HuH-7 (cell line): ENCODE measurements around the gene B3GALT5.
"Not testable (repeated sequence)": the region's sequence is repeated elsewhere in the genome, so short reads cannot be mapped to it uniquely, and the experiment has no call there.

Experiments
- DNase-seq: peaks from one replicate; pipeline ENCODE4 v3.0.0; 2011; ENCODE audit warnings: low spot score

Gene B3GALT5

DNA sequence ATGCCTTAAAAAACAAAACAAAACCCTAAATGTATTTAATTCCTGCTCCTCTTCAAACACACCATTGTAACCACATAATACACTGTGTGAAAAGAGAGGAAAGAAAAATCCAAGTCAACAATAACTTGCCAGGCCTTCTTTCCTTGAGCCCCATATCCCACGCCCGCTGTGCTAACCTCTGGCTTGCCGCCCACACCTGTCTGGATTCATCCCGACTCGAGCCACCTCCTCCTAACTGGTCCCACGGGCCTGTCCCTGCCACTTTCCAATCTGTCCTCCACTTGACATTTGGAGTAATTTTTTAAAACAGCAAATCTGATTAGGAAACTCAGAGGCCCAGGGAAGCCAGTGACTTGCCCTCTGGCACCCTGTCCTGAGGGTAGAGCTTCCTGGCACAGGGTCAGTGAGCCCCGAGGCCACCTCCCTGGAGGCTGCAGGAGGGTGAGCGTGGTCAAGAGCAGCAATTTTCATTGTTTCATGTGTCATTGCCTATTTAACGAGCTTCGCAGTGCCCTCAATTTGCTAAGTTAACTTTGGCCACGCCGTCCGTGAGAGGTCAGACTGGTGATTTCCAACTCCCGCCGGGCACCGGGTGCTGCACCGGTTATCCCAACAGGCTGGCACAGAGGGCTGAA, 54.1 kb downstream of the B3GALT5 start:
- no peak for DNase-seq

DNA sequence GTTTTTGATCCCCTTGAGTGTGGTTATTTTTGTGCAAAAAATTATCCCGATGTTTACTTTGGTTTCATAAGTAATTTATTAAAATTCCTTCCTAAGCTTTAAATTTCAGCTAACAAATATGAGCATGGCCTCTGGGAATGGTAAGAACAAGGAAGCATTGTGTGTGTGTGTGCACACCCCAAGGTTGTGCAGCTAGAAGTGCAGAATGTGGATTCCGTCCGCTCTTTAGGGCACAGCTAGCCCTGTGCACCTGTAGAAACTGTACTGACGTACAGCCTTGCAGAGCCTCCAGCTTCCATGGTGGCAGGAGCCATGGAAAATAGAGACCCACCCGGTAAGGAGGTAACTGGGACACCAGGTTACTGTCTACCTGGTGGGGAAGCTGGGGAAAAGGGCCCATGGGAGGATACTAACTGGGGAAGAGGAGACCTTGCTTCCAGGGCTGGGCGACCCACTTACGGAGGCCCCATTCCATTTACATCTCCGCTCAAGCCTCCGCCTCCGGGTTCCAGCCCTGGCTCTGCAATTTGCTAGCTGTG, 54.7 kb downstream of the B3GALT5 start:
- no peak for DNase-seq

DNA sequence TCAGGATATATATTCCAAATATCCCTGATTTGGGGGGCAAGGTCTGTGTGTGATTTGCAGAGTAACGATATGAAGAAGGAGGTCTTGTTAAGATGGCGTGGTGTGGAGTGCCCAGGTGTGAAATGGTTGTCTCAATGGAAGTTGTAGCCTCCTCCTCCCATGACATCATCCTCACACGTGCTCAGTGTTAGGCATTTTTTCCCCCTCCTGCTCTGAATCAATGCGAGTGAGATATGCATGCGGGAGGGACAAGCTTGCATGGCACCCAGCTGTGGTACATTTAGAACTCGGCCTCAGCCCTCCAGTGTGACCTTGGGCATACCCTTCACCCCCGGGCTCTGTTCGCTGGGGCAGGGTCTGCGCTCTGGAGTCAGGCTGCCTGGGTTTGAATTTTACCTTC, 55.6 kb downstream of the B3GALT5 start:
- no peak for DNase-seq

- DNase-seq, result no peak
Observed at GRCh38 chr21:39669485-39669884, 56.7 kb downstream of the B3GALT5 start.

- DNase-seq, result no peak
Observed at GRCh38 chr21:39669976-39670661, 57.4 kb downstream of the B3GALT5 start.

GRCh38 chr21:39670701-39671100, 58.0 kb downstream of the B3GALT5 start:
- no peak for DNase-seq

DNA sequence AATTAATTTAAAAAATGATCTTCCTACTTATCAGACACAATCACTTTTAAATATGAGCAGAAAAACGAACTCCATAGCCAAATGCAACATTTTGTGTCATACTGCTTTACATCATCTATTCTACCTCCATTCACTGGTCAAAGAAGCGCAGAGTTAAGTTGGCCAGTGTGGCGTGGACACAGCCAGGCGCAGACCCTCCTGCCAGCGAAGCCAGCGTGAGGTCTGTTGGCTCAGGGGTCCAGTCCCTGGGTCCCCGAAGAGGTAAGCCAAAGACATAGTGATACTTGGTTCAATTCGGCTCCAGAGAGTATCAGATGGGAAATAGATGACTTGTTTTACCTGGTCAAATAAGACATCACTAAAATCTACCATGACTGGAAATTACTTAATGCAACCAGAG, 59.2 kb downstream of the B3GALT5 start:
- no peak for DNase-seq

GRCh38 chr21:39673163-39673562, 60.4 kb downstream of the B3GALT5 start:
- no peak for DNase-seq

DNA sequence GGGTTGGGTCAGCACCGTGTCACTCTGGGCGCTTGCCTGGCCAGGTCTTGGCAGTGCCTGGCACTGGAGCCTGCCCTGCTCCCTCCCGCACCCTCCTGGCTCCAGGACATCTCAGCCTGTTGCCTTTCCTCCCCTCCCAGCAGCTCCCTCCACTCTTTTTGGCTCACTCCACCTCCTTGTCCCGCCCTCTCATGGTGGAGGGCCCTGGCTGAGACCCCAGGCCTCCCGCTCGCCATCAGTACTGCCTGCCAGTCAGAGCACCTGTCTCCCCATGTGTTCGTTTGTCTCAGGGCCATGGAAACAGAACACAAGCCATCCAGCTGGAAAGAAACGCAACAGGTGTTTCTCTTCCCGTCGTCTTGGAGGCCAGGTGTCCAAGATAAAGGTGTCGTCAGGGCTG, 61.0 kb downstream of the B3GALT5 start:
- no peak for DNase-seq

DNA sequence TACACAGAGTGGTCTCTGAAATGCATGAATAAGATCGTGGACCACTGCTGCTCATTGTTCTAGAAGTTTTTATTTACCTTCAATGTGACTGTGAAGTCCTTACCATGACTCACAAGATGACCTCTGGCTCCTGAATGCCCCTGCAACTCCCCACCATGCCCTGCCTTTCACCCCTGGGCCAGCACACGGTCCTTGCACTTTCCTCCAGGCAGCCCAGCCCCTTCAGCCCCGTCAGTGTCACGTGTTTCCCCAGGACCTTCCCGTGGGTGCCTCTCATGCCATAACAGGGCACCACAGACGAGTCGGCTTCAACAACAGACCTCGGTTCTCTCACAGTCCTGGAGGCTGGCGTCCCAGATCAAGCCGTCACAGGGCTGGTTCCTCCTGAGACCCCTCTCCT, 62.1 kb downstream of the B3GALT5 start:
- no peak for DNase-seq

GRCh38 chr21:39675590-39675989, 62.9 kb downstream of the B3GALT5 start:
- DNase-seq, result no peak

GRCh38 chr21:39675993-39676661, 63.4 kb downstream of the B3GALT5 start:
- no peak for DNase-seq

DNA sequence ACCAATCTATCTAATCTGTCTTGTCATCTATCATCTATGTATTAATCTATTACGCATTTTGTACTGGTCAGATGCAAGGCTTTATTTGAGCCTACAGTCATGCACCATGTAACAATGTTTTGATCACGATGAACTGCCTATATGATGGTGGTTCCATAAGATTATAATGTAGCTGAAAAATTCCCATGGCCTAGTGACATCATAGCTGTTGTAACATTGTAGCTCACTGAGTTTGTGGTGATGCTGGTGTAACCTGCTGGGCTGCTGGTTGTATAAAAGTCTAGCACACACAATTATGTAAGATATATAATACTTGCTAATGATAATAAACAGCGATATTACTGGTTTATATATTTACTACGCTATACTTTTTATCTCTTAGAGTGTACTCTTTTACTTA, 67.5 kb downstream of the B3GALT5 start:
- DNase-seq, result no peak

- no peak for DNase-seq
Observed at GRCh38 chr21:39681257-39681656, 68.5 kb downstream of the B3GALT5 start.

GRCh38 chr21:39681845-39682244, 69.1 kb downstream of the B3GALT5 start:
- no peak for DNase-seq

- no peak for DNase-seq
Observed at GRCh38 chr21:39685236-39685635, 72.5 kb downstream of the B3GALT5 start.

DNA sequence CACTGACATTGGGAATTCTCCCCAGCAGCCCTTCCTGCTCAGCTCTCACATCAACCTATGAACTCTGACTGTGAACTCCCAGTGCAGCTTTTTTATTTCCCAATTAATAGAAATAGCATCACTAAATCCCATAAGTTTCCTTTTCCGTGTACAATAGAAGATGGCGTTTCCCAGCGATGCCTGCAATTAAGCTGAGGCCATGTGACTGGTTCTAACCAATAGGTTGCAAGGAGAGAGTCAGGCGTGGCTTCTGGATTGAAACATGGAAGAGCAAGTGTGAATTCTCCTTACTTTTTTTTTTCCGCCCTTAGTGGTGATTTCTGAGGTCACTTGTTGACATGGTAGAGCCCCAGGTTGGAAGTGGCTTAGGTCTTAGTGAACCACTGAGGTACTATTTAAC, 73.3 kb downstream of the B3GALT5 start:
- no peak for DNase-seq

- DNase-seq, result no peak
Observed at GRCh38 chr21:39686646-39687468, 74.1 kb downstream of the B3GALT5 start.

DNA sequence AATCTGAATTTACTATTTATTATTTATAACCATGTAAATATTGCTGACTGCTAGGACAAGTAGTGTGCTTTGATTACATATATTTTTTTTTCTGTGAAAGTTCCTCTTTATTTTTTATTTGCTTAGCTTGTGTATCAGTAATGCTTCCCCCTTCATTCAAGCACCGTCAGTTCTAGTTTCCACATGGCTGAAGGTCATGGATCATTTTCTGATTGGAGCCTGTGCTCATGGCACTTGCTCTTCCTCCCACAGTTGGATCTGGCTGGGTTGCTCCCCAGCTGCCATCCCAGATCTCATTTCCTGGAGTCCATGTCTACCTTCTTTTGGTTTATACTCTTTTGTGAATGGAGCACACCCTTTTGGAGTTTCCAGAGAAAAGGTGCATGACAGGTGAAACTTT, 75.3 kb downstream of the B3GALT5 start:
- no peak for DNase-seq

DNA sequence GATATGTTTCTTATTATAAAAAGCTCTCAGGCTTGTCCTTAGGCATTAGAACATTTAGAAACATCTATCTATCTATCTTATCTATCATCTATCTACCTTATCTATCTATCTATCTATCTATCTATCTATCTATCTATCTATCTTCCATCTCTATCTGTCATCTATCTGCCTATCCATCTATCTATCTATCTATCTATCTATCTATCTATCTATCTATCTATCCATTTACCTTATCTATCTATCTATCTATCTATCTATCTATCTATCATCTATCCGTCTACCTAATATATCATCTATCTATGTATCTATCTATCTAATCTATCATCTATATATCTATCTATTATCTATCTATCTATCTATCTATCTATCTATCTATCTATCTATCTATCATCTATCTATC, 77.1 kb downstream of the B3GALT5 start:
- not testable (repeated sequence) for DNase-seq

DNA sequence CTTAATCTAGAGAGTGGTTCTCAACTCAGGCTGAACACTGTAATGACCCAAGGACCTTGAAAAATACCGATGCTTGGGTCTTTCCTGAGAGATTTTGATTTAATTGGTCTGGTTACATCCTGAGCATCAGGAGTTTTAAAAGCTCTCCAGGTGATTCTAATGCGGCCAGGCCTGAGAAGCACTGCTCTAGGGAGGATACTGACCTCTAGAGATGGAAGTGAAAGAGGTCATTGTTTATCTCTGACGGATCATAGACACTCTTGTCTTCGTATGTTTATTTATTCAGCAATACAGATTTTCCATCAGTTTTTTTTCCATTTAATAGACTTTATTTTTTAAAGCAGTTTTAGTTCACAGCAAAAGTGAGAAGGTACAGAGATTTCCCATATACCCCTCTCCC, 77.7 kb downstream of the B3GALT5 start:
- DNase-seq, result no peak

DNA sequence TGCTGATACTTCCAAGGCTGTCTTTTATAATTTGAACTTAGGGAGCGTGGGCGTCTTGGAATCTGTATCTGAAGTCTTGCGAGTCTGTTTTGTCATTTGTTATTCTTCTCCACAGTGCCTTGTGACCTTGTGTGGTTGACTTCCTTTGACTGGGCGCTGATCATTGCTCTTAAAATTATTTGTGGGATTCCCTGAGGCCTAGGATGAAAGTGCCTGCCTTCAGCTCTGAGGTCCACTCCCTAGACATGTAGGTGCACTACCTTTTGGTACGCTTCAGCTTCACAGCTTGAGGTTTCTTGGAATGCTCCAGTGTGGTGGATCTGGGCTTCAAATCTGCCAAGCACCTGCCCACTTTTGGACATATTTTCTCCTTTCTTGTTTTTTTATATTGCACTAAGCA, 82.0 kb downstream of the B3GALT5 start:
- no peak for DNase-seq
